A549 (cell line): ENCODE results near the gene ETV1. TPM values are rescaled to one million over a fixed set of nuclear protein-coding genes. Genes with fewer than 3 reads are reported as not detected.

ENCODE experiments used
- ATAC-seq, 2 experiments: fragments of 200-7000 bp in 1 of 2; fragments of >200 bp in 1 of 2; cut with Nextera tagmentation in 1 of 2; cut with Tn5 transposase in 1 of 2; 3 replicates each; pipeline versions ENCODE4 v1.8.0 to v1.9.1; 2018 to 2020; ENCODE audit warnings: mild to moderate bottlenecking in 1 of 2, moderate library complexity in 1 of 2
- CTCF ChIA-PET: fragments of 300-600 bp; sonication (Branson Sonifier 250); formaldehyde crosslinking; extraction: SDS; loops from one replicate; lab custom pipeline; 2021; ENCODE audit warnings: antibody characterized with exemption, inconsistent platforms; lab: Yijun Ruan, JAX
- POLR2A ChIA-PET: fragments of 350-600 bp; formaldehyde crosslinking; extraction: SDS; loops from one replicate; lab custom pipeline; 2021; ENCODE audit warnings: antibody characterized with exemption, inconsistent platforms; lab: Yijun Ruan, JAX
- DNase-seq, 2 experiments: peaks; one replicate each; pipeline versions ENCODE4 v3.0.0 to v3.0.0-alpha.2; 2011 to 2016; ENCODE audit warnings: low read depth in 1 of 2, low spot score in 1 of 2
- FAIRE-seq: peaks from 2 replicates; lab custom pipeline; 2011; peaks lifted over from hg19 to GRCh38; lab: Jason Lieb, UNC
- H3K27ac ChIP-seq, 2 experiments: fragments of >200 bp; sonication (Bioruptor Twin); formaldehyde crosslinking; 3 replicates each; pipeline ENCODE4 v1.5.1; 2016 to 2017
- H3K4me1 ChIP-seq: fragments of >200 bp; sonication (Bioruptor Twin); formaldehyde crosslinking; 3 replicates; pipeline ENCODE4 v1.6.1; 2016
- H3K4me2 ChIP-seq: fragments of >200 bp; sonication (Bioruptor Twin); formaldehyde crosslinking; 3 replicates; pipeline ENCODE4 v1.6.1; 2016
- H3K4me3 ChIP-seq: fragments of >200 bp; sonication (Bioruptor Twin); formaldehyde crosslinking; 3 replicates; pipeline ENCODE4 v1.5.1; 2016
- H3K9me3 ChIP-seq: fragments of >200 bp; sonication (Bioruptor Twin); formaldehyde crosslinking; 3 replicates; pipeline ENCODE4 v1.6.1; 2016
- BCL3 ChIP-seq: fragments of >200 bp; sonication (Bioruptor Twin); formaldehyde crosslinking; IDR thresholded peaks from 3 replicates; pipeline ENCODE4 v1.6.1; 2016
- CBX8 ChIP-seq: fragments of 200-600 bp; sonication (generic); IDR thresholded peaks from 2 replicates; pipeline ENCODE4 v1.6.1; 2016
- CEBPB ChIP-seq, 2 experiments: fragments of >200 bp in 1 of 2; sonication (Bioruptor Twin) in 1 of 2; formaldehyde crosslinking in 1 of 2; IDR thresholded peaks; 2 replicates each; pipeline ENCODE4 v1.6.1; 2012 to 2016
- CHD2 ChIP-seq: fragments of 150-350 bp; IDR thresholded peaks from 2 replicates; pipeline ENCODE4 v1.6.1; 2014; ENCODE audit warnings: low read length; ENCODE audit not compliant: partially characterized antibody
- CTCF ChIP-seq: fragments of >200 bp; sonication (Bioruptor Twin); formaldehyde crosslinking; IDR thresholded peaks from 3 replicates; pipeline ENCODE4 v1.5.1; 2016
- ESRRA ChIP-seq: fragments of 150-350 bp; IDR thresholded peaks from 2 replicates; pipeline ENCODE4 v1.6.1; 2014; ENCODE audit warnings: mild to moderate bottlenecking, low read length, borderline replicate concordance
- FOSB ChIP-seq: fragments of 250-450 bp; sonication (Bioruptor Pico); IDR thresholded peaks from 2 replicates; pipeline ENCODE4 v1.5.0; 2020; ENCODE audit warnings: mild to moderate bottlenecking, moderate library complexity
- FOSL2 ChIP-seq, 2 experiments: fragments of 450-650 bp in 1 of 2; fragments of >200 bp in 1 of 2; sonication (Bioruptor Twin) in 1 of 2; formaldehyde crosslinking; IDR thresholded peaks; 2 replicates each; pipeline versions ENCODE4 v1.5.0 to v1.6.1; 2016 to 2020; ENCODE audit warnings: mild to moderate bottlenecking in 1 of 2, moderate library complexity in 1 of 2
- FOXS1 ChIP-seq: fragments of 250-450 bp; sonication (Bioruptor Pico); IDR thresholded peaks from 2 replicates; pipeline ENCODE4 v1.5.0; 2020; ENCODE audit warnings: mild to moderate bottlenecking, moderate library complexity
- GATA3 ChIP-seq: IDR thresholded peaks from 2 replicates; pipeline ENCODE4 v1.6.1; 2012; ENCODE audit warnings: borderline replicate concordance
- HDAC2 ChIP-seq: fragments of 200-600 bp; sonication (generic); IDR thresholded peaks from 2 replicates; pipeline ENCODE4 v1.6.1; 2016
- HOXA7 ChIP-seq: fragments of 250-450 bp; sonication (Bioruptor Pico); IDR thresholded peaks from 2 replicates; pipeline ENCODE4 v1.5.0; 2020; ENCODE audit warnings: mild to moderate bottlenecking, moderate library complexity
- KDM1A ChIP-seq: fragments of 200-600 bp; sonication (generic); IDR thresholded peaks from 2 replicates; pipeline ENCODE4 v1.6.1; 2016; ENCODE audit warnings: low read depth, mild to moderate bottlenecking
- KDM5A ChIP-seq: fragments of 200-600 bp; sonication (generic); IDR thresholded peaks from 2 replicates; pipeline ENCODE4 v1.6.1; 2016; ENCODE audit warnings: antibody characterized with exemption, mild to moderate bottlenecking
- MAFK ChIP-seq: fragments of 450-650 bp; IDR thresholded peaks from 2 replicates; pipeline ENCODE4 v1.6.1; 2014; ENCODE audit not compliant: partially characterized antibody
- MYC ChIP-seq: IDR thresholded peaks from 2 replicates; pipeline ENCODE4 v1.6.1; 2012; ENCODE audit warnings: mild to moderate bottlenecking, inconsistent platforms, low read length, improper control_type of control experiment, borderline replicate concordance
- RARB ChIP-seq: fragments of 250-450 bp; sonication (Bioruptor Pico); IDR thresholded peaks from 2 replicates; pipeline ENCODE4 v1.8.0; 2021; ENCODE audit warnings: mild to moderate bottlenecking, moderate library complexity
- RNF2 ChIP-seq: fragments of 200-600 bp; sonication (generic); IDR thresholded peaks from 2 replicates; pipeline ENCODE4 v1.6.1; 2016; ENCODE audit warnings: low read depth, mild to moderate bottlenecking, antibody characterized with exemption, moderate library complexity, borderline replicate concordance
- SREBF2 ChIP-seq: fragments of 450-650 bp; IDR thresholded peaks from 2 replicates; pipeline ENCODE4 v1.6.1; 2014; ENCODE audit warnings: mild to moderate bottlenecking, moderate library complexity
- ZC3H11A ChIP-seq: fragments of 450-650 bp; IDR thresholded peaks from 2 replicates; pipeline ENCODE4 v1.6.1; 2014; ENCODE audit warnings: antibody characterized with exemption, mild to moderate bottlenecking
- ZNF302 ChIP-seq: fragments of 250-450 bp; sonication (Bioruptor Pico); IDR thresholded peaks from 2 replicates; pipeline ENCODE4 v1.9.0; 2021; ENCODE audit warnings: inconsistent platforms, mild to moderate bottlenecking, moderate library complexity
- ZSCAN20 ChIP-seq: fragments of 250-450 bp; sonication (Bioruptor Pico); IDR thresholded peaks from 2 replicates; pipeline ENCODE4 v1.8.0; 2022; ENCODE audit warnings: mild to moderate bottlenecking, moderate library complexity
- WGBS: methylation state at CpG from one replicate; pipeline ENCODE4 v1.1.6; 2017; ENCODE audit errors: missing lambda C conversion rate; 5-methylcytosine and 5-hydroxymethylcytosine counted together
- polyA plus RNA-seq, 4 experiments: library from polyadenylated mRNA; depleted of rRNA in 3 of 4; stranded (reverse); fragments of >200 nt; fragmentation: RNase III in 1 of 4; extraction: RNeasy Plus Mini Kit Qiagen cat#74134 plus additional on column Dnase treatment in 1 of 4; gene quantifications; 2 replicates in 3 of 4; 3 replicates in 1 of 4; pipeline ENCODE4 v1.2.3, GENCODE V29; 2011 to 2017
- TF ChIP-seq, protein P1 (sequence below): fragments of 450-650 bp; IDR thresholded peaks from 2 replicates; pipeline ENCODE4 v1.6.1; 2014; ENCODE audit warnings: antibody characterized with exemption
- TF ChIP-seq, protein P2 (sequence below): fragments of 250-450 bp; sonication (Bioruptor Pico); IDR thresholded peaks from 2 replicates; pipeline ENCODE4 v1.5.0; 2021; ENCODE audit warnings: mild to moderate bottlenecking, moderate library complexity, borderline replicate concordance

ETV1 gene
- polyA plus RNA-seq, 2 of the 4 experiments (the other 2 are of a cell fraction): 1.3 to 6.2 TPM

- Histone ChIP-seq H3K9me3 (no peaks in the 10 kb centered on the region), H3K4me3 (no peak overlapping the region), H3K4me1 (no peaks in the 10 kb centered on the region), H3K27ac (no peak overlapping the region), H3K4me2 (no peak overlapping the region)
- FAIRE-seq (no peak), ATAC-seq (no peak), DNase-seq (no peak)
- TF ChIP-seq ESRRA: no peak
- no peak for TF ChIP-seq MYC
- TF ChIP-seq HOXA7 (CRISPR knock-in tag): no peak
- TF ChIP-seq CBX8: no peak
- TF ChIP-seq SREBF2: no peak
- TF ChIP-seq, protein P1, sequence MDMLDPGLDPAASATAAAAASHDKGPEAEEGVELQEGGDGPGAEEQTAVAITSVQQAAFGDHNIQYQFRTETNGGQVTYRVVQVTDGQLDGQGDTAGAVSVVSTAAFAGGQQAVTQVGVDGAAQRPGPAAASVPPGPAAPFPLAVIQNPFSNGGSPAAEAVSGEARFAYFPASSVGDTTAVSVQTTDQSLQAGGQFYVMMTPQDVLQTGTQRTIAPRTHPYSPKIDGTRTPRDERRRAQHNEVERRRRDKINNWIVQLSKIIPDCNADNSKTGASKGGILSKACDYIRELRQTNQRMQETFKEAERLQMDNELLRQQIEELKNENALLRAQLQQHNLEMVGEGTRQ: no peak
- no peak for TF ChIP-seq FOXS1 (CRISPR knock-in tag)
- no peak for TF ChIP-seq RNF2
- TF ChIP-seq BCL3: no peak
- no peak for TF ChIP-seq FOSB (CRISPR knock-in tag)
- no peak for TF ChIP-seq GATA3
- TF ChIP-seq HDAC2: no peak
- TF ChIP-seq CTCF: no peak
- TF ChIP-seq KDM5A: no peak
- TF ChIP-seq ZNF302: no peak
- WGBS: 50% methylated on average over 2 of the region's 2 CpGs
- POLR2A ChIA-PET: no interaction called here
- CTCF ChIA-PET: no interaction called here
These were observed 27.5 kb upstream of the ETV1 start for GRCh38 chr7:14016950-14017349.

DNA sequence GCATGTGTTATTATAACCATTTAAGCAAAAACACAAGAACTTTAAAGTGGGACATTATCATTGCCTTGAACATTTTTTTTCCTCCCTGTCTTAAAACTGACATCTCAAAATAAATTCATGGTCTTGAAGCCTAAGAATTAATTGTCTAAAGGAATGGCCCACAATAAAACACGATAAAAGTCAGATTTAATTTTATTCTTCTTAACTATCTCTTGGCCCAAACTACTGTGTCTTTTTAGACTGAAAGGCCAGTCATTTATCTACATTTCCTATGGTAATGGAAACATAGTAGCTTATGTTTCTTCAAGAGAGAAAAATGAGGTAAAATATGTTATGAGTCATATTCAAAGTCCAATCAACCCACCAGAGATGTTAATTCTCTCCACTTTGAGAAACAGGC lies 24.4 kb upstream of the ETV1 start:
- TF ChIP-seq KDM1A (no peak), FOSL2 (IDR thresholded peaks at IDR 0.05) (no peak), FOSL2 (CRISPR knock-in tag; IDR thresholded peaks at IDR 0.05) (0 out of 2 replicates have a peak, but pooled peaks have one; percentile 6)
- CTCF ChIA-PET: no interaction called here
- no peak for FAIRE-seq
- 13% methylated on average over 1 of the region's 1 CpG for WGBS
- H3K4me2 ChIP-seq: no peak overlapping the region
- no peak for DNase-seq
- H3K27ac ChIP-seq: no peak overlapping the region
- ATAC-seq: no peak
- POLR2A ChIA-PET: no interaction called here
- H3K4me1 ChIP-seq: no peaks in the 10 kb centered on the region
- no peak overlapping the region for H3K4me3 ChIP-seq
- no peaks in the 10 kb centered on the region for H3K9me3 ChIP-seq

DNA sequence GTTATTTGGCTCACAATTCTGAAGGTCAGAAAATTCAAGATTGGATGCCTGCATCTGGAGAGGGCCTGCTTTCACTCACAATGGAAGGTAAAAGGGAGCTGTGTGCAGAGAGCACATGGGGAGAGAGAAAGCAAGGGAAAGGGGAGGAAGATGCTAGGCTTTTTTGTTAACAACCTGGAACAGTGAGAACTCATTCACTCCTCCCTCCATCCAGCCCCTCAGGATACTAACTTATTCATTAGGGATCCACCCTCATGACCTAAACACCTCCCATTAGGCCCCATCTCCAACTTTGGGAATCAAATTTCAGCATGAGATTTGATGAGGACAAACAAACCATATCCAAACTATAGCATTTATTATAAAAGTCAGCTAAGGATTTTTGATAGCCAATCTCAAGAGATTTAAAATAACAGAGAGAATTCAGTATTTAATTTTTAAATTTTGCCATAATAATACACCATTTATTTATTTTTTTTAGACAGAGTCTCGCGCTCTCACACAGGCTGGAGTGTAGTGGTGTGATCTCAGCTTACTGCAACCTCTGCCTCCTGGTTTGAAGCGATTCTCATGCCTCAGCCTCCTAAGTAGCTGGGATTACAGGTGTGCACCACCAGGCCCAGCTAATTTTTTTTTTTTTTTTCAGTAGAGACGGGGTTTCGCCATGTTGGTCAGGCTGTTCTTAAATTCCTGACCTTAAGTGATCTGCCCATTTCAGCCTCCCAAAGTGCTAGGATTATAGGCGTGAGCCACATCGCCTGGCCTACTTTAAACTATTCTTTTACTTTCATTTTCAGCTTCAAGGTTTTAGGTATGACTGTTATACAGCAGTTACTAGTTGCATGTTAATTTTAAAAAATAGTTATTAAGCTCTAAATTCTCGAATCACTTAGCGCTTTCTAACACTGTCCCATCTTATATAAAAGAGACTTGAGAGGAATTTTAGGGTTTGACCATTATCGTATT lies 20.3 kb upstream of the ETV1 start:
- FAIRE-seq: no peak
- Histone ChIP-seq H3K4me1 (no peaks in the 10 kb centered on the region), H3K4me3 (no peak overlapping the region), H3K4me2 (no peak overlapping the region), H3K27ac (no peak overlapping the region), H3K9me3 (no peaks in the 10 kb centered on the region)
- 69% methylated on average over 10 of the region's 10 CpGs for WGBS
- DNase-seq: no peak
- POLR2A ChIA-PET: no interaction called here
- CTCF ChIA-PET: interaction anchor here (0.7 to 1.4 kb wide), 3 partner anchors 13 to 20 kb away, joined by 3 read pairs; partner anchors contain the start of gene ETV1
- ATAC-seq: no peak
- TF ChIP-seq MAFK (no peak), ESRRA (no peak), RARB (CRISPR knock-in tag) (no peak), ZSCAN20 (no peak), CEBPB (IDR thresholded peaks at IDR 0.05) (no peak), CBX8 (no peak), ZC3H11A (no peak), CHD2 (no peak)
- TF ChIP-seq, protein P2, sequence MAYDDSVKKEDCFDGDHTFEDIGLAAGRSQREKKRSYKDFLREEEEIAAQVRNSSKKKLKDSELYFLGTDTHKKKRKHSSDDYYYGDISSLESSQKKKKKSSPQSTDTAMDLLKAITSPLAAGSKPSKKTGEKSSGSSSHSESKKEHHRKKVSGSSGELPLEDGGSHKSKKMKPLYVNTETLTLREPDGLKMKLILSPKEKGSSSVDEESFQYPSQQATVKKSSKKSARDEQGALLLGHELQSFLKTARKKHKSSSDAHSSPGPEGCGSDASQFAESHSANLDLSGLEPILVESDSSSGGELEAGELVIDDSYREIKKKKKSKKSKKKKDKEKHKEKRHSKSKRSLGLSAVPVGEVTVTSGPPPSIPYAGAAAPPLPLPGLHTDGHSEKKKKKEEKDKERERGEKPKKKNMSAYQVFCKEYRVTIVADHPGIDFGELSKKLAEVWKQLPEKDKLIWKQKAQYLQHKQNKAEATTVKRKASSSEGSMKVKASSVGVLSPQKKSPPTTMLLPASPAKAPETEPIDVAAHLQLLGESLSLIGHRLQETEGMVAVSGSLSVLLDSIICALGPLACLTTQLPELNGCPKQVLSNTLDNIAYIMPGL (CRISPR knock-in tag): no peak
